ENCODE measurements around the gene TREM1. TPM values are rescaled to one million over a fixed set of nuclear protein-coding genes. Genes with fewer than 3 reads are reported as not detected.

Gene TREM1
- total RNA-seq, 3 donors from 2014 or later, result 0.98 to 2.8 (median 1.3) TPM

DNA sequence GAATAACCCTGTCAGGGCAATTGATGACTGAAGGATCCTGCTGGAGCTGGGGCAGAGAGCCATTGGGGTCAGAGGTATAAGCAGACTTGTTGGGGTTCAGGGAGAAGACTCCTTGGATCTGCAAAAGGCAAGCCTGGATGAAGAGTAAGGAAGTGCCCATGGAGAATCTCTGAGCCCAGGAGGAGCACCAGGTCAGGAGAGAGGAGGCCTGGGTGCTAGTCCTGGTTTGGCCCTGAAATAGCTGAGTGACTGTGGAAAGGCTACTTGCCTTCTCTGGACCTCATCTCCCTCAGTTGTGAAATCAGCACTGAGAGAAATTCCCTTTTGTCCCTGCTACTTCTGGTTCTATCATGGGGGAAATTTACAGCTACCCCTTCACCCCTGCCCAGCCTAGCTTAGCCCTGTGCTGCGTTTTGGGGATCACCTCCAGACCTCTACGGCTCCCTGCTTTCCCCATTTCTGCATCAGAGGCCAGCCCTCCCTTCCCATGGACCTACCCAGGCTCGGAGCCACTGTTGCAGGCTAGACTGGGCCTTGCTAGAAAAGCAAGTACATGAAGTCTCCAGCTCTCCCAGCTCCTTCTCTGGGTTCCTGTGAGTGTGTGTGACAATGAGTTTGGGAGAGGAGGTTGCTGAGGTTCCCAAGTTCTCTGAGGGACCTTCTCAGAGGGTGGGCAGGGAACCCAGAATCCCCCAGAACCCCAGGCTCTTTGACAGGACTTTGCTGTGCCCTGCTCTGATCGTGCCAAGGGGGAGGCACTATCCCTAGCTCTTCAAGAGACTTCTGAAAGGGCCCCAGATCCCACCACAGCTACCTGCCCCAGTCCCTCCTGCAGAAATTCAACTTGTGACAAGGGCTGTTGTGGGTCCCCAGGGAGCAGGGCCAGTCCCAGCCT lies 46.6 kb upstream of the TREM1 start:
- H3K27ac ChIP-seq, result no peak overlapping the region
- intact Hi-C loops (cut with DNase I; ENCODE audit: low total_unique reads), result loop anchor here (1.0 to 10.0 kb wide), 2 partner anchors 36 to 498 kb away; no protein-coding TSS in a partner anchor
- H3K36me3 ChIP-seq, result no peaks in the 10 kb centered on the region
- H3K9me3 ChIP-seq, result no peaks in the 10 kb centered on the region
- TF ChIP-seq POLR2AphosphoS5 (IDR thresholded peaks at IDR 0.05), result no peak
- no peak overlapping the region for H3K4me3 ChIP-seq
- peaks cover 0 to 9% of the 10 kb centered on the region in 2 donors for H3K27me3 ChIP-seq
- DNase-seq (ENCODE audit: low spot score in 2 of 2), result no peak
- no peaks in the 10 kb centered on the region for H3K4me1 ChIP-seq

DNA sequence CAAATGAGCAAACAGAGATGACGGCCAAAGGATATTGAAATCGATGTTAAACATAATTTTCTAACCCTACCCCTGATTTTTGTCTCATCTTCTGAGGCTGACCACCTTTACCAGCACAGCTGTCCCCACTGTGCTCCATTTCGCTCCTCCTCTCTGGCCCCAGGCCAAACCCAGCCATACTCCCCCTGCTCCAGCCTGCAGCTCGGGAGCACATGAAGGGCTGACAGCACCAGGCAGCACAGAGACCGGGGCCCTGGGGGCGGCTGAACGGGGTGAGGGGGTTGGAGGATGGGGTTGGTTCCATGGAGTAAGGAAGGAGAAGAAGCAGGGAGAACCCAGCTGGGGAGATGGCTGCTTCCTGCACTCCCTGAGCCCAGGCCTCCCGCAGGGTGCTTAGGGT lies 45.8 kb upstream of the TREM1 start:
- Histone ChIP-seq H3K4me3 (no peak overlapping the region), H3K9me3 (no peaks in the 10 kb centered on the region), H3K36me3 (no peaks in the 10 kb centered on the region), H3K27ac (no peak overlapping the region), H3K4me1 (no peaks in the 10 kb centered on the region), H3K27me3 (peaks cover 0 to 13% of the 10 kb centered on the region in 2 donors)
- intact Hi-C loops (cut with DNase I; ENCODE audit: low total_unique reads), result loop anchor here (10.0 kb wide), 1 partner anchor 497 kb away; no protein-coding TSS in a partner anchor
- TF ChIP-seq, protein P1, sequence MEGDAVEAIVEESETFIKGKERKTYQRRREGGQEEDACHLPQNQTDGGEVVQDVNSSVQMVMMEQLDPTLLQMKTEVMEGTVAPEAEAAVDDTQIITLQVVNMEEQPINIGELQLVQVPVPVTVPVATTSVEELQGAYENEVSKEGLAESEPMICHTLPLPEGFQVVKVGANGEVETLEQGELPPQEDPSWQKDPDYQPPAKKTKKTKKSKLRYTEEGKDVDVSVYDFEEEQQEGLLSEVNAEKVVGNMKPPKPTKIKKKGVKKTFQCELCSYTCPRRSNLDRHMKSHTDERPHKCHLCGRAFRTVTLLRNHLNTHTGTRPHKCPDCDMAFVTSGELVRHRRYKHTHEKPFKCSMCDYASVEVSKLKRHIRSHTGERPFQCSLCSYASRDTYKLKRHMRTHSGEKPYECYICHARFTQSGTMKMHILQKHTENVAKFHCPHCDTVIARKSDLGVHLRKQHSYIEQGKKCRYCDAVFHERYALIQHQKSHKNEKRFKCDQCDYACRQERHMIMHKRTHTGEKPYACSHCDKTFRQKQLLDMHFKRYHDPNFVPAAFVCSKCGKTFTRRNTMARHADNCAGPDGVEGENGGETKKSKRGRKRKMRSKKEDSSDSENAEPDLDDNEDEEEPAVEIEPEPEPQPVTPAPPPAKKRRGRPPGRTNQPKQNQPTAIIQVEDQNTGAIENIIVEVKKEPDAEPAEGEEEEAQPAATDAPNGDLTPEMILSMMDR (IDR thresholded peaks at IDR 0.05), result no peak
- TF ChIP-seq POLR2A (IDR thresholded peaks at IDR 0.05), result no peak
- TF ChIP-seq POLR2AphosphoS5 (IDR thresholded peaks at IDR 0.05), result no peak
- no peak for DNase-seq (ENCODE audit: low spot score in 2 of 2)

DNA sequence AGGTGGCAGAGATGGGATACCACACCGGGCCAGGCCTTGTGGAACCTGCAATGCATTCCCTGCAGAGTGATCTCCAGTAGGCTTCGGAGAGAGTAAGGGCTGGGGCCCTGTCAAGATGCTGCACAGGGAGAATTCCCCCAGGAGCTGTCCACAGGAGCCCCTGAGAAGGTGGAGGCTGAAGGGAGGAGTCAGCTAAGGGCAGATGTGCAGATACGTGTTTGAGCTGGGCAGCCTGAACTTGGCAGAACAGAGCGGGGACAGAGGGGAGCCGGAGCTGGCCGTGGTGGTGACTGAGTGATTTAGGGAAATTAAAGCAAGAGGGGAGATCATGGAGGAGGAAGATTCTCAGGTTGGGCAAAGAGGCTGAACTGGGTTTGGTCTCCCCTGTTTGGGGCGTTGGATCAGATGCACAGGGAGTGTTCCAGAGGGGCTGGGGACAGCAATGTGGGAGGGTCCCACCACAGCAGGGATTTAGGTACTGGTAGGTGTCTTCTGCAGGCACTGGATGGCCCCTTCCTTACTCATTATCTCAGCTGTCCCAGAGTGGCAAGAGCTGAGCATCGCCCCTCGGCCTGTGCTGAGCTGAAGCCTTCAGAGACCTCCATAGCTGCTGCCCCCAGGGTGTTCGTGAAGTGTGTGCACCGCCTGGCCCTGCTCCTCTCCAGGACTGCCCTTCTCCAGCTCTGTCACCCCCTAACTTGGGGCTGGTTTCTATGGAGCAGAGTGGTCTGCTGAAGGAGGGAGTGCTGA lies 45.1 kb upstream of the TREM1 start:
- no peaks in the 10 kb centered on the region for H3K36me3 ChIP-seq
- no peak for TF ChIP-seq POLR2AphosphoS5 (IDR thresholded peaks at IDR 0.05)
- TF ChIP-seq, protein P1 (IDR thresholded peaks at IDR 0.05), result no peak
- TF ChIP-seq POLR2A (IDR thresholded peaks at IDR 0.05), result no peak
- H3K27me3 ChIP-seq, result peaks cover 0 to 14% of the 10 kb centered on the region in 2 donors
- no peaks in the 10 kb centered on the region for H3K9me3 ChIP-seq
- H3K4me3 ChIP-seq, result no peak overlapping the region
- intact Hi-C loops (cut with DNase I; ENCODE audit: low total_unique reads), result loop anchor here (10.0 kb wide), 1 partner anchor 497 kb away; no protein-coding TSS in a partner anchor
- no peak overlapping the region for H3K27ac ChIP-seq
- no peak for DNase-seq (ENCODE audit: low spot score in 2 of 2)
- H3K4me1 ChIP-seq, result no peaks in the 10 kb centered on the region

DNA sequence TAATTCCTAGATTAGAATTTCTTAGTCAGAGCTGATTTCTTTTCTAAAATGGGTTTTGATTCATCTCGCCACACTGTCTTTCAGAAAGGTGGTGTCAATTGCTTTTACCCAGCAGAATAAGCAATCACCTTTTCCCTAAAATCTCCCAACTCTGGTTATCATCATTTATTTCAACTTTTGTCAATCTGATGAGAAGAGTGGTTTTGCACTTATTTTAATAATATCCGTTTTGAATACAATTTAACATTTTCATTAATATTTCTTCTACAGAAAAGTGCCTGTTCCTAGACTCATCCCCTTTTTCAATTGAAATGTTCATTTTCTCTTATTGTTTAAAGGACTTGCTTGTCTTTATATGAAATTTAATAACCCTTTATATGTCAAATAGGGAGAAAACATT lies 40.7 kb upstream of the TREM1 start:
- intact Hi-C loops (cut with DNase I; ENCODE audit: low total_unique reads), result no loop called here
- no peaks in the 10 kb centered on the region for H3K36me3 ChIP-seq
- H3K4me3 ChIP-seq, result no peak overlapping the region
- no peak for DNase-seq (ENCODE audit: low spot score in 2 of 2)
- H3K9me3 ChIP-seq, result no peaks in the 10 kb centered on the region
- H3K27me3 ChIP-seq, result peaks cover 0 to 30% of the 10 kb centered on the region in 2 donors
- TF ChIP-seq, protein P1 (IDR thresholded peaks at IDR 0.05), result no peak
- TF ChIP-seq POLR2A (IDR thresholded peaks at IDR 0.05), result no peak
- TF ChIP-seq POLR2AphosphoS5 (IDR thresholded peaks at IDR 0.05), result no peak
- no peak overlapping the region for H3K27ac ChIP-seq
- no peaks in the 10 kb centered on the region for H3K4me1 ChIP-seq

DNA sequence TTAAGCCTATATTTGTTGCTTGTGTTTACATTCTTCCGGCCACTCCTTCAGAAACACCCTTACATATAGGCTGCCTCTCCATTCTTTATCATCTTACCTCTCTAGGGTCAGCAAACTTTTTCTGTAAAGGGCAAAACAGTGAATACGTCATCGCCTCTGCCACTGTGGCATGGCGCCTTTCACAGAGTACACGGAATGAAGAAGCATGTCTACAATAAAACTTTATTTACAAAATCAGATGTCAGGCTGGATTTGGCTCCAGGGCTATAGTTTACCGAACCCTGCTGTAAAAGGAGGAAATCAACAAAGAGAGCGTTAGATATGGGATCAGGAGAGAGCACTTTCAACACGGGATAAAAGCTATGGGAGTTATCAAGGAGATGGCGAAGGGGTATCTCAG lies 39.6 kb upstream of the TREM1 start:
- no peak overlapping the region for H3K27ac ChIP-seq
- no peak for DNase-seq (ENCODE audit: low spot score in 2 of 2)
- H3K9me3 ChIP-seq, result no peaks in the 10 kb centered on the region
- no peaks in the 10 kb centered on the region for H3K36me3 ChIP-seq
- H3K27me3 ChIP-seq, result peaks cover 0 to 30% of the 10 kb centered on the region in 2 donors
- H3K4me3 ChIP-seq, result no peak overlapping the region
- no peaks in the 10 kb centered on the region for H3K4me1 ChIP-seq
- TF ChIP-seq POLR2AphosphoS5 (IDR thresholded peaks at IDR 0.05), result no peak
- intact Hi-C loops (cut with DNase I; ENCODE audit: low total_unique reads), result no loop called here

Data from breast epithelium (tissue), 4 donors.